LHCN-M2 (cell line): ENCODE data around the gene LRRTM3. TPM values are rescaled to one million over a fixed set of nuclear protein-coding genes. Genes with fewer than 3 reads are reported as not detected.

Experiments used
- DNase-seq: peaks from one replicate; pipeline ENCODE4 v3.0.0-alpha.2; 2012; ENCODE audit warnings: low read depth
- total RNA-seq: library from RNA; depleted of rRNA; stranded (reverse); fragments of >200 nt; gene quantifications from 2 replicates; pipeline ENCODE4 v1.2.3, GENCODE V29; 2014

The LRRTM3 gene
- total RNA-seq, 1 experiment from 2014 or later = 0.06 TPM

- peak; percentile 0 for DNase-seq
Observed at GRCh38 chr10:67115972-67116371, 190.1 kb downstream of the LRRTM3 start.

- no peak for DNase-seq
Observed at GRCh38 chr10:67119651-67120050, 193.8 kb downstream of the LRRTM3 start.

- no peak for DNase-seq
Observed at GRCh38 chr10:67127441-67127840, 201.6 kb downstream of the LRRTM3 start.

- no peak for DNase-seq
Observed at GRCh38 chr10:67140641-67141040, 214.8 kb downstream of the LRRTM3 start.

GRCh38 chr10:67141300-67141699, 215.5 kb downstream of the LRRTM3 start:
- no peak for DNase-seq

- no peak for DNase-seq
Observed at GRCh38 chr10:67144530-67144929, 218.7 kb downstream of the LRRTM3 start.
